ENCODE measurements around the gene MMRN1. TPM values are rescaled to one million over a fixed set of nuclear protein-coding genes. Genes with fewer than 3 reads are reported as not detected.
"Not testable (repeated sequence)": the region's sequence is repeated elsewhere in the genome, so short reads cannot be mapped to it uniquely, and the experiment has no call there.

Gene MMRN1
- total RNA-seq, 4 donors from 2014 or later, result 0.80 to 58.0 (median 14.8) TPM

- Histone ChIP-seq H3K9me3 (no peaks in the 10 kb centered on the region), H3K4me3 (no peak overlapping the region), H3K4me1 (no peaks in the 10 kb centered on the region), H3K27ac (no peak overlapping the region), H3K36me3 (no peaks in the 10 kb centered on the region), H3K27me3 (peaks cover 0 to 9% (median 0%) of the 10 kb centered on the region in 4 donors)
- 67 to 84% methylated on average over 1 of the region's 1 CpG for WGBS, 2 donors
- no peak for DNase-seq
- no peak for TF ChIP-seq CTCF (IDR thresholded peaks at IDR 0.05)
- TF ChIP-seq POLR2A (IDR thresholded peaks at IDR 0.05), result no peak
- intact Hi-C loops (cut with DNase I), result loop anchor here (10.0 kb wide), 1 partner anchor 675 kb away; no protein-coding TSS in a partner anchor
Measured at GRCh38 chr4:89899854-89900253, 5.2 kb downstream of the MMRN1 start.

- not testable (repeated sequence) for H3K4me1 ChIP-seq, H3K36me3 ChIP-seq, H3K9me3 ChIP-seq, H3K27me3 ChIP-seq, H3K4me3 ChIP-seq, H3K27ac ChIP-seq
- intact Hi-C loops (cut with DNase I), result loop anchor here (10.0 kb wide), 1 partner anchor 677 kb away; no protein-coding TSS in a partner anchor
- peak; percentile 5 for DNase-seq
- peak; percentile 34 to 68 (median 57) for TF ChIP-seq CTCF (IDR thresholded peaks at IDR 0.05)
- WGBS, 2 donors, result 14 to 17% methylated on average over 7 of the region's 7 CpGs
Measured at GRCh38 chr4:89901808-89902431, 7.3 kb downstream of the MMRN1 start.

GRCh38 chr4:89904524-89904923 lies 9.9 kb downstream of the MMRN1 start:
- H3K27me3 ChIP-seq, result no peaks in the 10 kb centered on the region
- DNase-seq, result no peak
- 65 to 67% methylated on average over 3 of the region's 3 CpGs for WGBS, 2 donors
- no peaks in the 10 kb centered on the region for H3K9me3 ChIP-seq
- no peak overlapping the region for H3K27ac ChIP-seq
- no peaks in the 10 kb centered on the region for H3K4me1 ChIP-seq
- intact Hi-C loops (cut with DNase I), result loop anchor here (10.0 kb wide), 1 partner anchor 680 kb away; no protein-coding TSS in a partner anchor
- no peaks in the 10 kb centered on the region for H3K36me3 ChIP-seq
- H3K4me3 ChIP-seq, result no peak overlapping the region
- TF ChIP-seq CTCF (IDR thresholded peaks at IDR 0.05) (no peak), POLR2A (IDR thresholded peaks at IDR 0.05) (no peak)

GRCh38 chr4:89906316-89906715 lies 11.7 kb downstream of the MMRN1 start:
- H3K4me1 ChIP-seq, result no peaks in the 10 kb centered on the region
- TF ChIP-seq POLR2A (IDR thresholded peaks at IDR 0.05) (no peak), CTCF (IDR thresholded peaks at IDR 0.05) (no peak)
- H3K9me3 ChIP-seq, result no peaks in the 10 kb centered on the region
- intact Hi-C loops (cut with DNase I), result loop anchor here (10.0 kb wide), 1 partner anchor 682 kb away; no protein-coding TSS in a partner anchor
- no peak for DNase-seq
- no peaks in the 10 kb centered on the region for H3K27me3 ChIP-seq
- no peak overlapping the region for H3K4me3 ChIP-seq
- no peaks in the 10 kb centered on the region for H3K36me3 ChIP-seq
- H3K27ac ChIP-seq, result no peak overlapping the region

- 23 to 25% methylated on average over 1 of the region's 1 CpG for WGBS, 2 donors
- intact Hi-C loops (cut with DNase I), result loop anchor here (10.0 kb wide), 1 partner anchor 682 kb away; no protein-coding TSS in a partner anchor
- TF ChIP-seq POLR2A (IDR thresholded peaks at IDR 0.05) (no peak), CTCF (IDR thresholded peaks at IDR 0.05) (no peak)
- H3K27ac ChIP-seq, result no peak overlapping the region
- H3K36me3 ChIP-seq, result no peaks in the 10 kb centered on the region
- DNase-seq, result no peak
- H3K9me3 ChIP-seq, result no peaks in the 10 kb centered on the region
- no peaks in the 10 kb centered on the region for H3K4me1 ChIP-seq
- H3K27me3 ChIP-seq, result no peaks in the 10 kb centered on the region
- H3K4me3 ChIP-seq, result no peak overlapping the region
Measured at GRCh38 chr4:89906777-89907521, 12.3 kb downstream of the MMRN1 start.

Measured in esophagus squamous epithelium (tissue), 5 donors.